SU-DHL-6 (cell line): ENCODE results near the gene HTR1B.

ENCODE experiments used
- H2AFZ ChIP-seq: fragments of 200-600 bp; sonication (generic); 2 replicates; pipeline ENCODE4 v1.6.1; 2014; ENCODE audit warnings: low read depth, mild to moderate bottlenecking, moderate library complexity, mixed read lengths, antibody characterized with exemption, low read length; ENCODE audit not compliant: severe bottlenecking
- H3F3A ChIP-seq: fragments of 200-600 bp; shearing (Covaris generic); 2 replicates; pipeline ENCODE4 v1.6.0; 2016; ENCODE audit warnings: antibody characterized with exemption, mild to moderate bottlenecking; ENCODE audit not compliant: insufficient read depth
- H3K27ac ChIP-seq: fragments of 200-600 bp; sonication (generic); 2 replicates; pipeline ENCODE4 v1.5.1; 2016; ENCODE audit warnings: low read depth, mild to moderate bottlenecking, low read length, moderate library complexity, mixed read lengths
- H3K27me3 ChIP-seq: fragments of 200-600 bp; sonication (generic), shearing (Covaris generic); 2 replicates; pipeline ENCODE4 v1.6.0; 2014; ENCODE audit warnings: mild to moderate bottlenecking, low read length
- H3K36me3 ChIP-seq: fragments of 200-600 bp; sonication (generic); 2 replicates; pipeline ENCODE4 v1.6.1; 2014; ENCODE audit warnings: mild to moderate bottlenecking, low read length, mixed read lengths
- H3K4me2 ChIP-seq: fragments of 300-600, 200-600 bp; shearing (Covaris generic), sonication (generic); 2 replicates; pipeline ENCODE4 v1.6.0; 2014; ENCODE audit warnings: low read length, low read depth, mild to moderate bottlenecking; ENCODE audit not compliant: poor library complexity, severe bottlenecking
- H3K4me3 ChIP-seq: fragments of 200-600 bp; sonication (generic); 2 replicates; pipeline ENCODE4 v1.5.1; 2014; ENCODE audit warnings: antibody characterized with exemption, low read length, mild to moderate bottlenecking, mixed read lengths; ENCODE audit not compliant: insufficient read depth, poor library complexity, severe bottlenecking
- H3K79me2 ChIP-seq: fragments of 200-600 bp; sonication (generic); 2 replicates; pipeline ENCODE4 v1.6.1; 2014; ENCODE audit warnings: mild to moderate bottlenecking, low read length, moderate library complexity; ENCODE audit not compliant: insufficient read depth
- H3K9ac ChIP-seq: fragments of 200-600 bp; sonication (generic); 2 replicates; pipeline ENCODE4 v1.7.0; 2014; ENCODE audit warnings: mild to moderate bottlenecking, low read length
- H3K9me2 ChIP-seq: fragments of 200-600 bp; sonication (generic); replicated peaks from 2 replicates; pipeline ENCODE4 v1.6.1; 2014; ENCODE audit warnings: low read length; ENCODE audit not compliant: insufficient read depth
- H3K9me3 ChIP-seq: fragments of 200-600 bp; sonication (generic); 2 replicates; pipeline ENCODE4 v1.6.1; 2014; ENCODE audit warnings: low read length, mixed read lengths; ENCODE audit not compliant: insufficient read depth
- H4K20me1 ChIP-seq: fragments of 200-600 bp; sonication (generic); 2 replicates; pipeline ENCODE4 v1.6.1; 2014; ENCODE audit warnings: low read depth, mild to moderate bottlenecking, antibody characterized with exemption, low read length, moderate library complexity, mixed read lengths
- EZH2phosphoT487 ChIP-seq: fragments of 200-600 bp; sonication (generic), shearing (Covaris generic); conservative IDR thresholded peaks from 2 replicates; pipeline ENCODE4 v1.6.1; 2018; ENCODE audit warnings: mild to moderate bottlenecking, antibody characterized with exemption, low read length, moderate library complexity, mixed read lengths
- TF ChIP-seq, protein P1 (sequence below): fragments of 200-600 bp; sonication (generic); IDR thresholded peaks from one replicate; pipeline ENCODE4 v1.5.1; 2017; ENCODE audit warnings: antibody characterized with exemption, mild to moderate bottlenecking, low read length, moderate library complexity; ENCODE audit not compliant: insufficient read depth, poor library complexity, severe bottlenecking

Gene HTR1B

DNA sequence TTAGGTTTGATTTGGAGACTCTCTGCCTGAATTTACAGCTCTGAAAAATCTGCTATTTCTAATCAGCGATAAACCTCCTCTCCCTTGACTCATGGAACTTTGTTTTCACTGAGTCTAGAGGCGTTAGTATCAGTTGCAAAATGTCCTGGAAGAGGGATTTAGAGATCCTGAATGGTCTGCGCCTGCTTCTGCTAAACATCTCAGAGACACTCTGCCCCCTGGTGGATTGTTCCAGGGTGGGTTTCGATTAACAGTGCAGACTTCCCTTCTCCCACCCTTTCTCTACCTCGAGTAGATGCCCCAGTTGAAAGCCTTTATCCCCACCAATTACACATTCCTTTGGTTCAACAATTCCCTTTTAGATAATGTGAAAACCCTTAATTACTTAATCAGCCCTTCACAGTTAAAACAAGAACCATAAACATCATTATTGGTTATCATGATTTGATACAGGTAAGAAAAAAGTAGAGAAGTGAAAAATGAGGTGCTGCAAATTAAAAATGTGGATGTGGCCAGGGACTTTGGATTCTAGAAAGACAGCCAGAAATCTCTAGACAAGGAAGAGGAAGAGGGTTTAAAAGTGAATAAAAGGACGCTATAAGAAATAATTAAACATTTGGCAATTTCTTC, 5.5 kb downstream of the HTR1B start:
- Histone ChIP-seq H2AFZ (no peak overlapping the region), H3K27me3 (no peaks in the 10 kb centered on the region), H3K4me3 (no peak overlapping the region), H3K79me2 (no peaks in the 10 kb centered on the region), H3K4me2 (no peak overlapping the region), H3K27ac (no peak overlapping the region), H3K9me2 (no peaks in the 10 kb centered on the region), H4K20me1 (no peaks in the 10 kb centered on the region), H3K9me3 (no peaks in the 10 kb centered on the region), H3F3A (no peaks in the 10 kb centered on the region), H3K36me3 (no peaks in the 10 kb centered on the region), H3K9ac (no peak overlapping the region)
- no peak for TF ChIP-seq EZH2phosphoT487
- TF ChIP-seq, protein P1, sequence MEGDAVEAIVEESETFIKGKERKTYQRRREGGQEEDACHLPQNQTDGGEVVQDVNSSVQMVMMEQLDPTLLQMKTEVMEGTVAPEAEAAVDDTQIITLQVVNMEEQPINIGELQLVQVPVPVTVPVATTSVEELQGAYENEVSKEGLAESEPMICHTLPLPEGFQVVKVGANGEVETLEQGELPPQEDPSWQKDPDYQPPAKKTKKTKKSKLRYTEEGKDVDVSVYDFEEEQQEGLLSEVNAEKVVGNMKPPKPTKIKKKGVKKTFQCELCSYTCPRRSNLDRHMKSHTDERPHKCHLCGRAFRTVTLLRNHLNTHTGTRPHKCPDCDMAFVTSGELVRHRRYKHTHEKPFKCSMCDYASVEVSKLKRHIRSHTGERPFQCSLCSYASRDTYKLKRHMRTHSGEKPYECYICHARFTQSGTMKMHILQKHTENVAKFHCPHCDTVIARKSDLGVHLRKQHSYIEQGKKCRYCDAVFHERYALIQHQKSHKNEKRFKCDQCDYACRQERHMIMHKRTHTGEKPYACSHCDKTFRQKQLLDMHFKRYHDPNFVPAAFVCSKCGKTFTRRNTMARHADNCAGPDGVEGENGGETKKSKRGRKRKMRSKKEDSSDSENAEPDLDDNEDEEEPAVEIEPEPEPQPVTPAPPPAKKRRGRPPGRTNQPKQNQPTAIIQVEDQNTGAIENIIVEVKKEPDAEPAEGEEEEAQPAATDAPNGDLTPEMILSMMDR, result peak; percentile 53

DNA sequence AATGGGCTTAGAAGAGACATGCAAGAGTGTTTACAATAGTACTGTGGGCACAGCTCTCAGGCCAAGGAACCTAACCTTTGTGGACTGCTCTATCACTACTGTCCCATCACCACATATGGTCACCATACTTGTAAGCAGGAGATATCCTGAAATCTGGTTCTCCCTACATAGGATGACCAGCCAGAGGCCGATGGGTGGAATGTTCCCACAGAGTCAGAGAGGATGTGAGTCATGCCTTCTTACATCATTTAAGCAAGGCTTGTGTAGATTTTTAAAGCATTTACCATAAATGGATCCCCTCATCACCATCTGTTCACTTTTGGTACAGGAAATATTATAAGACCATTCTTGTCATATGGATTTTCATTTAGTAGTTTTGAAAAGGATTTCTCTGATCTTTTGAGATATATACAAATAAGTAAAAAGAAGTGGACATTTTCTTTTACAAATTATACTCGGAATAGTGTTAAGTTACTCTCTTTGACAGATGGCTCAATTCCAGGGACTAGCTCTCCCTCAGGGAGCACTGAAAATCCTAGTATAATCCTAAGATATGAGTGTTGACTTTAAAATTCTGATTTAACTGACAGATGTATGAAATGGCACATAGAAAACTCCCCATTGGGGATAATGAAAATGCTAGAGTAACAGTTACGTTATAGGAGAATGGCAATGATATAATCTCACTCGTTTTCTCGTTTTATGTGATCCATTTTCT, 6.6 kb downstream of the HTR1B start:
- Histone ChIP-seq H3K4me2 (no peak overlapping the region), H3K27me3 (no peaks in the 10 kb centered on the region), H3K36me3 (no peaks in the 10 kb centered on the region), H3K79me2 (no peaks in the 10 kb centered on the region), H3K9me3 (no peaks in the 10 kb centered on the region), H2AFZ (no peak overlapping the region), H3K9me2 (no peaks in the 10 kb centered on the region), H4K20me1 (no peaks in the 10 kb centered on the region), H3K27ac (no peak overlapping the region), H3K9ac (no peak overlapping the region), H3F3A (no peaks in the 10 kb centered on the region), H3K4me3 (no peak overlapping the region)
- TF ChIP-seq, protein P1, result no peak
- no peak for TF ChIP-seq EZH2phosphoT487

DNA sequence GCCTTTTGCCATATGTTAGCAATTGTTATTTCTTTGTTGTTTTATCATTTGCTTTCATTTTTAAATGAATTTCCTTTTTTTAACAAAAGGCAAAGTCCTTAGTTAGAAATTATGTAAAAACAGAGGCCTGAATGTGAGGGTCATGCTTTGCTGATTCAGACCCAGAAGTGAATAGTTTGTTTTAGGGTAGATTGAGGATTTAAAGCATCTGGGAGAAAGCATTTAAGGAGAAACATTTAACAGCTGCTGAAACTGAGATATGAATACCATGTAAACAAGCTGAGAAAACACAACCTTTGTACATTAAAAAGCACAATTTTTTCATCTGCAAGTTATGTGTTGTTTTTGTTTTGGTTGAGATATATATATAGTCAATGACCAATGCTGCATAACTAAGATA, 8.0 kb downstream of the HTR1B start:
- Histone ChIP-seq H4K20me1 (no peaks in the 10 kb centered on the region), H3K36me3 (no peaks in the 10 kb centered on the region), H3K9me2 (no peaks in the 10 kb centered on the region), H3K9ac (no peak overlapping the region), H3K9me3 (no peaks in the 10 kb centered on the region), H3K4me2 (no peak overlapping the region), H3K79me2 (no peaks in the 10 kb centered on the region), H3K27me3 (no peaks in the 10 kb centered on the region), H3K27ac (no peak overlapping the region), H3F3A (no peaks in the 10 kb centered on the region), H3K4me3 (no peak overlapping the region), H2AFZ (no peak overlapping the region)
- no peak for TF ChIP-seq EZH2phosphoT487

DNA sequence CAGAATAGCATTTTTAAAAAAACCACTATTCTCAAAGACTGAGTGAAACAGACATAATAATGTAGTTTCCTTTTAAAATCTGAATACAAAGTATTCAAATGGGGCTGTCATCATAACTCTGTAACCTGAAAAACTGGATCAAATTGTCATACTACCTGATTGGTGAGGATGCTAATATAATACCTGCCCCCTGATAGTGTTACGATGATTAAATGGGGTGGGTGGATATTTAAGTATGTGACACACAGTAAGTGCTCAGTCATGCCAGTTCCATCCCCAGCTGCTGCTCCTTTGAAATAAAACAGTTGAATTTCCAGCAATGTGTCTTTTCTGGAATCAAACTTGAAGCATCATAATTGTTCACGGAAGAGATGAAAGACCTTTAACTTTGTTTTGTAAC, 8.9 kb downstream of the HTR1B start:
- H3K9me2 ChIP-seq, result no peaks in the 10 kb centered on the region
- no peak overlapping the region for H3K27ac ChIP-seq
- no peak overlapping the region for H2AFZ ChIP-seq
- H3K36me3 ChIP-seq, result no peaks in the 10 kb centered on the region
- H4K20me1 ChIP-seq, result no peaks in the 10 kb centered on the region
- H3F3A ChIP-seq, result no peaks in the 10 kb centered on the region
- H3K27me3 ChIP-seq, result no peaks in the 10 kb centered on the region
- no peak overlapping the region for H3K4me2 ChIP-seq
- TF ChIP-seq, protein P1, result no peak
- TF ChIP-seq EZH2phosphoT487, result no peak
- no peaks in the 10 kb centered on the region for H3K79me2 ChIP-seq
- H3K9me3 ChIP-seq, result no peaks in the 10 kb centered on the region
- H3K9ac ChIP-seq, result no peak overlapping the region
- no peak overlapping the region for H3K4me3 ChIP-seq
